OCI-LY7 (cell line): ENCODE data around the gene REV3L. TPM values are rescaled to one million over a fixed set of nuclear protein-coding genes. Genes with fewer than 3 reads are reported as not detected.

Source experiments
- BruUV-seq: library from RNA; stranded (reverse); fragments of 400-500 nt; replicated peaks from 2 replicates; lab custom pipeline; 2021; lab: Mats Ljungman, UMichigan
- CTCF ChIA-PET: fragments of 300-600 bp; sonication (Branson Sonifier 250); formaldehyde crosslinking; loops from one replicate; lab custom pipeline; 2022; ENCODE audit warnings: antibody characterized with exemption; ENCODE audit not compliant: unreplicated experiment; lab: Charles Lee
- POLR2A ChIA-PET: fragments of 300-600 bp; sonication (Branson Sonifier 250); formaldehyde crosslinking; loops from one replicate; lab custom pipeline; 2022; ENCODE audit warnings: antibody characterized with exemption; lab: Charles Lee
- DNase-seq: peaks from one replicate; pipeline ENCODE4 v3.0.0-alpha.2; 2015; ENCODE audit warnings: low spot score
- H2AFZ ChIP-seq: fragments of 200-600 bp; sonication (generic), shearing (Covaris generic); 2 replicates; pipeline ENCODE4 v1.6.1; 2014; ENCODE audit warnings: mild to moderate bottlenecking, antibody characterized with exemption, low read length, moderate library complexity
- H3K27ac ChIP-seq: fragments of 200-600 bp; sonication (generic); 2 replicates; pipeline ENCODE4 v1.5.1; 2014; ENCODE audit warnings: mixed run types, low read depth, mild to moderate bottlenecking, moderate library complexity, low read length, inconsistent platforms; ENCODE audit not compliant: poor library complexity, severe bottlenecking
- H3K36me3 ChIP-seq: fragments of 200-600 bp; sonication (generic); 2 replicates; pipeline ENCODE4 v1.6.1; 2014; ENCODE audit warnings: mild to moderate bottlenecking, antibody characterized with exemption, low read length, moderate library complexity, mixed read lengths; ENCODE audit not compliant: insufficient read depth
- H3K4me1 ChIP-seq: fragments of 200-600 bp; sonication (generic); 2 replicates; pipeline ENCODE4 v1.5.1; 2014; ENCODE audit warnings: mild to moderate bottlenecking, low read length; ENCODE audit not compliant: insufficient read depth, poor library complexity, severe bottlenecking
- H3K4me2 ChIP-seq: fragments of 200-600 bp; sonication (generic); 2 replicates; pipeline ENCODE4 v1.6.1; 2014; ENCODE audit warnings: mild to moderate bottlenecking, low read length
- H3K4me3 ChIP-seq: fragments of 200-600 bp; sonication (generic); 2 replicates; pipeline ENCODE4 v1.5.1; 2014; ENCODE audit warnings: mild to moderate bottlenecking, low read depth, low read length; ENCODE audit not compliant: poor library complexity, severe bottlenecking
- H3K79me2 ChIP-seq: fragments of 200-600 bp; sonication (generic); 2 replicates; pipeline ENCODE4 v1.6.1; 2016; ENCODE audit warnings: low read depth, mild to moderate bottlenecking, low read length, moderate library complexity, mixed read lengths; ENCODE audit not compliant: insufficient read depth
- H3K9me2 ChIP-seq: fragments of 200-600 bp; sonication (generic); 2 replicates; pipeline ENCODE4 v1.6.1; 2016; ENCODE audit warnings: mild to moderate bottlenecking, low read length, mixed read lengths; ENCODE audit not compliant: insufficient read depth
- H3K9me3 ChIP-seq: fragments of 200-600 bp; sonication (generic); 2 replicates; pipeline ENCODE4 v1.6.1; 2014; ENCODE audit warnings: mild to moderate bottlenecking, mixed run types, low read length, mixed read lengths
- H4K20me1 ChIP-seq: fragments of 200-600 bp; sonication (generic); 2 replicates; pipeline ENCODE4 v1.6.1; 2014; ENCODE audit warnings: mild to moderate bottlenecking, antibody characterized with exemption, low read length, moderate library complexity, mixed read lengths; ENCODE audit not compliant: insufficient read depth
- CTCF ChIP-seq: fragments of 200-600 bp; sonication (generic); conservative IDR thresholded peaks from 2 replicates; pipeline ENCODE4 v1.5.1; 2014; ENCODE audit warnings: mild to moderate bottlenecking, antibody characterized with exemption, low read length, moderate library complexity, mixed read lengths
- EZH2phosphoT487 ChIP-seq: fragments of 200-600 bp; sonication (generic); IDR thresholded peaks from 2 replicates; pipeline ENCODE4 v1.6.1; 2018; ENCODE audit warnings: low read depth, borderline replicate concordance, mild to moderate bottlenecking, mixed run types, antibody characterized with exemption, low read length, moderate library complexity, mixed read lengths
- intact Hi-C: fragments of 100-400 bp; cut with micrococcal nuclease; formaldehyde crosslinking; loops from one replicate; pipeline ENCODE4 v1.10.0; 2022; ENCODE audit not compliant: unreplicated experiment
- total RNA-seq, 2 experiments: library from RNA; depleted of rRNA in 1 of 2; stranded (reverse); fragments of >200 nt in 1 of 2; shearing (Covaris generic) in 1 of 2; gene quantifications; 2 replicates each; pipeline ENCODE4 v1.2.3, GENCODE V29; 2014 to 2022

Gene REV3L
- total RNA-seq, 2 experiments from 2014 or later = 24.8 to 33.4 TPM

GRCh38 chr6:111481836-111482187 is 1.2 kb downstream of the REV3L start:
- POLR2A ChIA-PET = interaction anchor here (1.2 to 1.4 kb wide), 2 partner anchors 121 to 223 kb away, joined by 3 to 6 read pairs; a partner anchor contains a TSS
- CTCF ChIA-PET = no interaction called here
- TF ChIP-seq EZH2phosphoT487 (no peak), CTCF (no peak)

DNA sequence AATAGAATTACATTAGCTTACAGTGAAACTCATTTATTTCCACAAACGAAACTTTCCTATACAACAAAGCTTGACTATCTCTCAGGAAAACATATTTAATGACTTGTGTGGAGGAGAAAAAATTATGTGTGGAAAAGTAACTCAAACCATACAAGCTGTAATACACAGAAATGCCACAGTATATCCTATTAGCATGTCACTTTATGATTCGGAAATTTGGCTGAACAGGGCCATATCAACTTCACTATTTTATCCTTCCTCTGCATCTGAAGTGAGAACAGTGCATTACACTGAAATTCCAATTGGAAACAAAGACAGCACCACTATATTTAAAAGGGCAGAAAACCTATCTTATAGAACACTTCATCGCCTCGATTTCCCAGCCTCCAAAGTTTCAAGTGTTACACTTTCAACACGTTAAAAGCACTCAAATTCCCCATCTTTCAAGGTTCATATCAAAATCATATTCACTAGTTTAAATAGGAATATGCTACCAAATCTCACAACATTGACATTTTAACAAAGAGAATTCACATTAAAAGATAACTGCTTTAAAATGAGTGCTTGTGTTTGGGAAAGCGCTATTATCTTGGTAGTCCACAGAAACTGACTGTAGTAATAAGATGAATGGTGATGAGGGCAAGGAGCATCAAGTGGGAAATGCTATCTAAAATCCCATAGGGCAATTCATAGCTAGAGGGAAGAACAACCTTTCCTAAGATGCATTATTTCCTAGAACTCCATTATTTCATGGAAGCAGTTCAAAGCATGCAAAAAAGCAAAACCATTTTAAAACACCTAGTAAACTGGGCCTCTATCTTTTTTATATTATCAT is 1.8 kb downstream of the REV3L start:
- CTCF ChIA-PET = no interaction called here
- TSS peak; percentile 52 for BruUV-seq
- TF ChIP-seq CTCF = no peak; the same call in 1 of the 2 replicates
- POLR2A ChIA-PET = interaction anchor here (0.7 to 1.4 kb wide), 5 partner anchors 68 to 222 kb away, joined by 3 to 6 read pairs (median 3); a partner anchor contains a TSS
- peaks cover 2% of the 10 kb centered on the region; the same call in 1 of the 2 replicates for H3K9me3 ChIP-seq
- peak overlapping the region; percentile 90 for H3K4me3 ChIP-seq
- H3K9me2 ChIP-seq = no peaks in the 10 kb centered on the region
- H4K20me1 ChIP-seq = peaks cover 31% of the 10 kb centered on the region
- peak overlapping the region; percentile 91 for H3K27ac ChIP-seq
- peak overlapping the region; percentile 99 for H3K4me2 ChIP-seq
- H3K36me3 ChIP-seq = peaks cover 3% of the 10 kb centered on the region
- peak; percentile 27 for DNase-seq
- H3K4me1 ChIP-seq = peaks cover 52% of the 10 kb centered on the region
- H2AFZ ChIP-seq = peak overlapping the region; percentile 37; the same call in 1 of the 2 replicates
- H3K79me2 ChIP-seq = peaks cover 83% of the 10 kb centered on the region
- intact Hi-C loops = loop anchor here (5.0 to 10.0 kb wide), 5 partner anchors 164 to 666 kb away; partner anchors contain the start of genes AMD1, CDK19 and FYN

More at GRCh38 chr6:111481836-111482187, 1.2 kb downstream of the REV3L start:
- intact Hi-C loops = loop anchor here (5.0 to 10.0 kb wide), 5 partner anchors 163 to 667 kb away; partner anchors contain the start of genes AMD1, CDK19 and FYN
- peak overlapping the region; percentile 90 for H3K4me3 ChIP-seq
- peak overlapping the region; percentile 91 for H3K27ac ChIP-seq
- peaks cover 54% of the 10 kb centered on the region for H3K4me1 ChIP-seq
- peaks cover 31% of the 10 kb centered on the region for H4K20me1 ChIP-seq
- DNase-seq = no peak
- BruUV-seq = no TSS peak
- H3K9me2 ChIP-seq = no peaks in the 10 kb centered on the region
- peak overlapping the region; percentile 99 for H3K4me2 ChIP-seq
- peaks cover 9% of the 10 kb centered on the region; the same call in 1 of the 2 replicates for H3K9me3 ChIP-seq
- H3K79me2 ChIP-seq = peaks cover 83% of the 10 kb centered on the region
- H3K36me3 ChIP-seq = peaks cover 9% of the 10 kb centered on the region
- H2AFZ ChIP-seq = peak overlapping the region; percentile 37; the same call in 1 of the 2 replicates
